ENCODE data around the gene MYO7B. TPM values are rescaled to one million over a fixed set of nuclear protein-coding genes. Genes with fewer than 3 reads are reported as not detected.

Gene MYO7B
- total RNA-seq, 1 experiment from 2014 or later, result 28.0 TPM

DNA sequence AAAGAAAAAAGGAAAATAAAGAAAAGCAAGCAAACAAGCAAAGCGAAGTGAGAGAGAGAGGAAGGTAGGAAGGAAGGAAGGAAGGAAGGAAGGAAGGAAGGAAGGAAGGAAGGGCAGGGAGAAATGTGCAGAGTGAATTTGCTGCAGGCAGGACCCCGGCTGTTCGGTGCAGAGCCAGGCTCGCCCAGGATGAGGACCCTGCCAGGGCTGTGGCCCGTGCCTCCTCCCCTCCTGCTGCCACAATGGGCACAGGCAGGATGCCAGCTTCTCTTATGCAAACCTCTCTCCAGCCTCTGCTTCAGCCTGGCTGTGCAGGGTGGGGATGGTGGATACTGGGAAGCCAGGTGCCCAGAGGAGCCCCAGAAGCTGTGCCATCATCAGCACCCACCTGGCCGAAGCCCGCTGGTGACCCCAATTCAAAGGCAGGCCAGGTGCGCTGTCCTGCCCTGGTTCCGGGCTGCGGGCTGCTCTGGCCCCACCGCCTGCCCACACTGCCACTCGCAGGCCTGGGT, 113.7 kb downstream of the MYO7B start:
- no peaks in the 10 kb centered on the region for H3K36me3 ChIP-seq (ENCODE audit: low read depth, low read length)
- TF ChIP-seq, protein P1, sequence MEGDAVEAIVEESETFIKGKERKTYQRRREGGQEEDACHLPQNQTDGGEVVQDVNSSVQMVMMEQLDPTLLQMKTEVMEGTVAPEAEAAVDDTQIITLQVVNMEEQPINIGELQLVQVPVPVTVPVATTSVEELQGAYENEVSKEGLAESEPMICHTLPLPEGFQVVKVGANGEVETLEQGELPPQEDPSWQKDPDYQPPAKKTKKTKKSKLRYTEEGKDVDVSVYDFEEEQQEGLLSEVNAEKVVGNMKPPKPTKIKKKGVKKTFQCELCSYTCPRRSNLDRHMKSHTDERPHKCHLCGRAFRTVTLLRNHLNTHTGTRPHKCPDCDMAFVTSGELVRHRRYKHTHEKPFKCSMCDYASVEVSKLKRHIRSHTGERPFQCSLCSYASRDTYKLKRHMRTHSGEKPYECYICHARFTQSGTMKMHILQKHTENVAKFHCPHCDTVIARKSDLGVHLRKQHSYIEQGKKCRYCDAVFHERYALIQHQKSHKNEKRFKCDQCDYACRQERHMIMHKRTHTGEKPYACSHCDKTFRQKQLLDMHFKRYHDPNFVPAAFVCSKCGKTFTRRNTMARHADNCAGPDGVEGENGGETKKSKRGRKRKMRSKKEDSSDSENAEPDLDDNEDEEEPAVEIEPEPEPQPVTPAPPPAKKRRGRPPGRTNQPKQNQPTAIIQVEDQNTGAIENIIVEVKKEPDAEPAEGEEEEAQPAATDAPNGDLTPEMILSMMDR (conservative IDR thresholded peaks at IDR 0.05; ENCODE audit: low read depth, low read length), result no peak
- TF ChIP-seq EZH2 (IDR thresholded peaks at IDR 0.05; ENCODE audit: low read length, unreplicated experiment), result no peak
- no peaks in the 10 kb centered on the region for H3K79me2 ChIP-seq (ENCODE audit: low read length)
- no peaks in the 10 kb centered on the region for H3K9me2 ChIP-seq (replicated peaks; ENCODE audit: low read length)
- H3K4me2 ChIP-seq (ENCODE audit: low read length), result peak overlapping the region; percentile 39; the same call in 1 of the 2 replicates
- peak; percentile 42 for ATAC-seq
- H3K9ac ChIP-seq (ENCODE audit: low read length), result peak overlapping the region; percentile 57
- H2AFZ ChIP-seq (ENCODE audit: low read length), result peak overlapping the region; percentile 35; the same call in 1 of the 2 replicates
- H3K9me3 ChIP-seq (ENCODE audit: low read length), result no peaks in the 10 kb centered on the region
- H3K4me3 ChIP-seq (ENCODE audit: low read length), result no peak overlapping the region
- ChIA-PET CTCF (interaction anchor here (2.3 kb wide), 1 partner anchor 58 kb away, joined by 17 read pairs; no protein-coding TSS in a partner anchor), POLR2A (ENCODE audit: unreplicated experiment) (no interaction called here)
- intact Hi-C loops (cut with micrococcal nuclease), result loop anchor here (1.0 to 10.0 kb wide), 5 partner anchors 50 to 454 kb away; partner anchors contain the start of gene IWS1
- no peaks in the 10 kb centered on the region for H3K27me3 ChIP-seq (ENCODE audit: low read length)
- H4K20me1 ChIP-seq (ENCODE audit: low read length), result no peaks in the 10 kb centered on the region
- H3F3A ChIP-seq (ENCODE audit: low read length, unreplicated experiment), result no peaks in the 10 kb centered on the region
- H3K4me1 ChIP-seq (ENCODE audit: insufficient read depth, low read length), result peaks cover 30% of the 10 kb centered on the region
- peak overlapping the region; percentile 56 for H3K27ac ChIP-seq (ENCODE audit: low read length)
- BruUV-seq (replicated peaks), result no TSS peak
- peak; percentile 35 for DNase-seq

DNA sequence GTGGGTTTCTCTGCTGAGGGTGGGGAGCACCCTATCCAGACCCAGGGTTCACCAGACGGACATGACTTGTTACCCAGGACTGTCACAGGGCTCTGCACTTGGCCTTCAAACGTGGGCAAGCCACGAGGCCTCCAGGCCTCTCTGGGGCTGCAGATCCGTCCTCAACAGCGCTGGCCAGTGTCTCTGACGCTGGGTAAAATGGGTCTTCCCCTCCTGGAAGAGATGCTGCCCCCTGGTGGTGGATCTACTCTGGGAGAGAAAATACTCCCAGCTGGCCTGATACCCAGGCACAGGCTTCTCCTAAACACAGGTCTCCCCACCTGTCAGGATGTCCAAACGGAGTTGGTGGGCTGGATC, 114.2 kb downstream of the MYO7B start:
- POLR2A ChIA-PET (ENCODE audit: unreplicated experiment), result no interaction called here
- Histone ChIP-seq H3K36me3 (ENCODE audit: low read depth, low read length) (no peaks in the 10 kb centered on the region), H4K20me1 (ENCODE audit: low read length) (no peaks in the 10 kb centered on the region), H3K4me3 (ENCODE audit: low read length) (no peak overlapping the region), H3K27me3 (ENCODE audit: low read length) (no peaks in the 10 kb centered on the region), H3K4me2 (ENCODE audit: low read length) (peak overlapping the region; percentile 39; the same call in 1 of the 2 replicates), H3K9me2 (replicated peaks; ENCODE audit: low read length) (no peaks in the 10 kb centered on the region), H3K79me2 (ENCODE audit: low read length) (no peaks in the 10 kb centered on the region), H3K27ac (ENCODE audit: low read length) (peak overlapping the region; percentile 56), H3K9ac (ENCODE audit: low read length) (peak overlapping the region; percentile 57), H3F3A (ENCODE audit: low read length, unreplicated experiment) (no peaks in the 10 kb centered on the region), H3K4me1 (ENCODE audit: insufficient read depth, low read length) (peaks cover 30% of the 10 kb centered on the region), H3K9me3 (ENCODE audit: low read length) (no peaks in the 10 kb centered on the region), H2AFZ (ENCODE audit: low read length) (peak overlapping the region; percentile 35; the same call in 1 of the 2 replicates)
- DNase-seq, result peak; percentile 94
- intact Hi-C loops (cut with micrococcal nuclease), result loop anchor here (1.0 to 10.0 kb wide), 5 partner anchors 51 to 455 kb away; partner anchors contain the start of gene IWS1
- BruUV-seq (replicated peaks), result no TSS peak
- no peak for TF ChIP-seq EZH2phosphoT487 (IDR thresholded peaks at IDR 0.05; ENCODE audit: borderline replicate concordance, low read length)
- TF ChIP-seq, protein P1 (conservative IDR thresholded peaks at IDR 0.05; ENCODE audit: low read depth, low read length), result peak; percentile 90
- CTCF ChIA-PET, result interaction anchor here (2.3 kb wide), 1 partner anchor 58 kb away, joined by 17 read pairs; no protein-coding TSS in a partner anchor
- peak; percentile 74 for ATAC-seq

DNA sequence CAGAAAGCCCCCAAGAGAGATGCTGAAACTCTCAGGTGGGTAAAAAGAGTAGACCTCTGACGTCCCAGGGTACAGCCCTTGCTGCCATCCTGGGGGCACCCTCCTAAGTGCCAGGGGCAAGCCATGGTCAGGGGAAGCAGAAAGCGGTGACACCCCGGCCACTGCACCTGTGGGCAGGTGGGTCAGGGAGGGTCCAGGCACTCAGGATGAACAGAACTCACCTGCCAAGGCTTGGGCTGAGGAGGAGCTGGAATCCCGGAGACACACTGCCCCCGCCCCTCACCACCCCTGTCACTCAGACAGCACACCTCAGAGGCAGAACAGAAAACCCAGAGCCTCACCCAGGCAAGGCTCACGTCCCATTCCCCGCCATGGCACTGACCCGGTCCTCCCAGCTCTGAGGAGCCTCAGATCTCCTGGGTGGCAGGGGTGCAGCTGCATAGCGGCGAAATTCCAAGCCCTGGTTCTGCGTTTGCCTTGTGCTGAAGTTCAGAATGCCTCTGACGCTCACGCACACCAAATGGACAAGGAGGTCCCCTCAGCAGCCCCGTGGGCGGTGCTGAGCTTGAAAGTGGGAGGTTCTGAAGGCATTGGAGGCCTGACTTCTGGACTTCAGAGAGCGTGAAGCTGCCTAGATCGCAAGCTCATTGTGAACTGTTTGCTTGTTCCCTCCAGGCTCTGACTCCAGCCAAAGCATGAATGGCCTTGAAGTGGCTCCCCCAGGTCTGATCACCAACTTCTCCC, 114.7 kb downstream of the MYO7B start:
- H3K27ac ChIP-seq (ENCODE audit: low read length), result no peak overlapping the region
- H3K9ac ChIP-seq (ENCODE audit: low read length), result no peak overlapping the region
- DNase-seq (no peak), ATAC-seq (no peak)
- no peak overlapping the region for H3K4me2 ChIP-seq (ENCODE audit: low read length)
- CTCF ChIA-PET, result interaction anchor here (2.3 kb wide), 1 partner anchor 59 kb away, joined by 17 read pairs; no protein-coding TSS in a partner anchor
- no peaks in the 10 kb centered on the region for H3K9me2 ChIP-seq (replicated peaks; ENCODE audit: low read length)
- no peaks in the 10 kb centered on the region for H3F3A ChIP-seq (ENCODE audit: low read length, unreplicated experiment)
- H3K79me2 ChIP-seq (ENCODE audit: low read length), result no peaks in the 10 kb centered on the region
- H3K9me3 ChIP-seq (ENCODE audit: low read length), result no peaks in the 10 kb centered on the region
- BruUV-seq (replicated peaks), result no TSS peak
- POLR2A ChIA-PET (ENCODE audit: unreplicated experiment), result interaction anchor here (0.6 kb wide), 1 partner anchor 151 kb away, joined by 7 read pairs; no protein-coding TSS in a partner anchor
- H2AFZ ChIP-seq (ENCODE audit: low read length), result no peak overlapping the region
- H3K27me3 ChIP-seq (ENCODE audit: low read length), result no peaks in the 10 kb centered on the region
- intact Hi-C loops (cut with micrococcal nuclease), result no loop called here
- H3K4me1 ChIP-seq (ENCODE audit: insufficient read depth, low read length), result peaks cover 30% of the 10 kb centered on the region
- H3K36me3 ChIP-seq (ENCODE audit: low read depth, low read length), result no peaks in the 10 kb centered on the region
- H4K20me1 ChIP-seq (ENCODE audit: low read length), result no peaks in the 10 kb centered on the region
- TF ChIP-seq, protein P1 (conservative IDR thresholded peaks at IDR 0.05; ENCODE audit: low read depth, low read length), result peak; percentile 12; the same call in 1 of the 2 replicates
- no peak for TF ChIP-seq EZH2phosphoT487 (IDR thresholded peaks at IDR 0.05; ENCODE audit: borderline replicate concordance, low read length)
- no peak overlapping the region for H3K4me3 ChIP-seq (ENCODE audit: low read length)
